Measurements from ENCODE around the gene FOXR1. TPM values are rescaled to one million over a fixed set of nuclear protein-coding genes. Genes with fewer than 3 reads are reported as not detected.

FOXR1 gene
- total and polyA plus RNA-seq, 9 donors, result 1.7 TPM; not detected in 8

- TF ChIP-seq CTCF (IDR thresholded peaks at IDR 0.05) (no peak), EP300 (IDR thresholded peaks at IDR 0.05) (no peak), POLR2A (IDR thresholded peaks at IDR 0.05) (no peak)
- intact Hi-C loops (cut with DNase I), result loop anchor here in 1 of 4 donors (10.0 kb wide), 1 partner anchor 165 kb away; no protein-coding TSS in a partner anchor
- H3K36me3 ChIP-seq, result no peaks in the 10 kb centered on the region
- H3K27me3 ChIP-seq, result no peaks in the 10 kb centered on the region
- peak in 2 of 5 donors; percentile 56 for DNase-seq
- peaks cover 2% of the 10 kb centered on the region for H3K4me1 ChIP-seq (ENCODE audit: insufficient read depth)
- WGBS, 3 donors, result 47 to 58% (median 52%) methylated on average over 10 of the region's 10 CpGs
- H3K27ac ChIP-seq, result peak overlapping the region in 1 of 2 donors; percentile 68
- H3K9me3 ChIP-seq, result no peaks in the 10 kb centered on the region
- peak overlapping the region; percentile 53 for H3K4me3 ChIP-seq
These were observed 57.9 kb downstream of the FOXR1 start for GRCh38 chr11:119029340-119030028.

- Histone ChIP-seq H3K27ac (peak overlapping the region; percentile 18 to 68), H3K4me1 (ENCODE audit: insufficient read depth) (peaks cover 2% of the 10 kb centered on the region), H3K36me3 (no peaks in the 10 kb centered on the region), H3K4me3 (peak overlapping the region; percentile 53), H3K27me3 (no peaks in the 10 kb centered on the region), H3K9me3 (no peaks in the 10 kb centered on the region)
- DNase-seq, result no peak
- 5 to 10% (median 7%) methylated on average over 13 of the region's 13 CpGs for WGBS, 3 donors
- no peak for TF ChIP-seq POLR2A (IDR thresholded peaks at IDR 0.05)
- TF ChIP-seq CTCF (IDR thresholded peaks at IDR 0.05), result no peak
- TF ChIP-seq EP300 (IDR thresholded peaks at IDR 0.05), result no peak
- intact Hi-C loops (cut with DNase I), result loop anchor here in 1 of 4 donors (10.0 kb wide), 1 partner anchor 165 kb away; no protein-coding TSS in a partner anchor
These were observed 58.4 kb downstream of the FOXR1 start for GRCh38 chr11:119030029-119030328.

GRCh38 chr11:119030329-119031047 is 58.9 kb downstream of the FOXR1 start, which contains the start of gene SLC37A4:
Gene SLC37A4 (minus strand): TSS chr11:119030877.
- Histone ChIP-seq H3K4me3 (peak within 1 kb of the TSS; percentile 53), H3K36me3 (no peaks in the 10 kb centered on the region), H3K27me3 (no peaks in the 10 kb centered on the region), H3K9me3 (no peaks in the 10 kb centered on the region), H3K4me1 (ENCODE audit: insufficient read depth) (peaks cover 2% of the 10 kb centered on the region), H3K27ac (peak within 1 kb of the TSS; percentile 18 to 68)
- DNase-seq, result peak; percentile 96 to 98 (median 98)
- TF ChIP-seq CTCF (IDR thresholded peaks at IDR 0.05) (peak; percentile 78 to 94 (median 92)), POLR2A (IDR thresholded peaks at IDR 0.05) (no peak), EP300 (IDR thresholded peaks at IDR 0.05) (no peak)
- intact Hi-C loops (cut with DNase I), result loop anchor here in 1 of 4 donors (10.0 kb wide), 1 partner anchor 164 kb away; no protein-coding TSS in a partner anchor
- 0% methylated on average over 54 to 67 of the region's 67 CpGs for WGBS, 3 donors

Small RNA genes within 50 kb of the gene (microRNA-seq; reads per million reads assigned to microRNA genes)
- 0 to 0.38 (median 0.16) reads per million in 3 donors for gene MIR3656

Small RNA genes within 50 kb of the gene (small RNA-seq; reads per million reads assigned to genes)
- gene AP003392.2 (not detected), gene RF00017 (not detected), gene RF00019 (not detected), gene RN7SL688P (not detected)

Other genes starting within 250 kb of the FOXR1 start
- 100 to 1,000 TPM in 5 of 7 donors, 10 to 100 TPM in 2; 81.6 to 212 (median 158) TPM for gene DDX6, start 180.6 kb upstream of the FOXR1 start, total RNA-seq
- 10 to 100 TPM; 33.9 to 80.6 TPM for gene DDX6, start 180.6 kb upstream of the FOXR1 start, polyA plus RNA-seq
- gene CXCR5, start 87.9 kb upstream of the FOXR1 start, total RNA-seq, result under 1 TPM in 1 of 7 donors, not detected in 6; 0.05 TPM
- under 1 TPM in 1 of 2 donors, not detected in 1; 0.17 TPM for gene CXCR5, start 87.9 kb upstream of the FOXR1 start, polyA plus RNA-seq
- gene BCL9L, start 45.8 kb upstream of the FOXR1 start, total RNA-seq, result 100 to 1,000 TPM in 1 of 7 donors, 10 to 100 TPM in 6; 12.9 to 145 (median 79.9) TPM
- gene BCL9L, start 45.8 kb upstream of the FOXR1 start, polyA plus RNA-seq, result 10 to 100 TPM in 1 of 2 donors, 1 to 10 TPM in 1; 5.5 to 31.2 TPM
- not detected for gene UPK2, start 15.5 kb upstream of the FOXR1 start, total RNA-seq
- gene UPK2, start 15.5 kb upstream of the FOXR1 start, polyA plus RNA-seq, result under 1 TPM in 1 of 2 donors, not detected in 1; 0.13 TPM
- 10 to 100 TPM; 23.4 to 51.0 (median 27.8) TPM for gene CENATAC, start 26.4 kb downstream of the FOXR1 start, total RNA-seq
- gene CENATAC, start 26.4 kb downstream of the FOXR1 start, polyA plus RNA-seq, result 10 to 100 TPM; 19.9 to 21.6 TPM
- 1,000 to 10,000 TPM; 1,999 to 7,045 (median 2,410) TPM for gene RPS25, start 46.6 kb downstream of the FOXR1 start, total RNA-seq
- gene RPS25, start 46.6 kb downstream of the FOXR1 start, polyA plus RNA-seq, result 1,000 to 10,000 TPM; 2,845 to 5,915 TPM
- 10 to 100 TPM; 34.0 to 59.1 (median 57.5) TPM for gene TRAPPC4, start 47.0 kb downstream of the FOXR1 start, total RNA-seq
- gene TRAPPC4, start 47.0 kb downstream of the FOXR1 start, polyA plus RNA-seq, result 10 to 100 TPM; 43.8 to 55.1 TPM
- gene SLC37A4, start 59.1 kb downstream of the FOXR1 start, total RNA-seq, result 10 to 100 TPM; 11.2 to 38.1 (median 14.8) TPM
- gene SLC37A4, start 59.1 kb downstream of the FOXR1 start, polyA plus RNA-seq, result 10 to 100 TPM; 10.5 to 11.9 TPM
- 100 to 1,000 TPM in 2 of 7 donors, 10 to 100 TPM in 5; 26.5 to 156 (median 69.7) TPM for gene HYOU1, start 85.4 kb downstream of the FOXR1 start, total RNA-seq
- 10 to 100 TPM; 34.6 to 99.3 TPM for gene HYOU1, start 85.4 kb downstream of the FOXR1 start, polyA plus RNA-seq
- gene VPS11, start 96.1 kb downstream of the FOXR1 start, total RNA-seq, result 10 to 100 TPM; 24.3 to 45.0 (median 34.9) TPM
- 10 to 100 TPM; 40.1 to 47.8 TPM for gene VPS11, start 96.1 kb downstream of the FOXR1 start, polyA plus RNA-seq
- 10 to 100 TPM in 2 of 7 donors, 1 to 10 TPM in 5; 1.1 to 19.4 (median 8.7) TPM for gene HMBS, start 113.1 kb downstream of the FOXR1 start, total RNA-seq
- 1 to 10 TPM; 4.6 to 7.6 TPM for gene HMBS, start 113.1 kb downstream of the FOXR1 start, polyA plus RNA-seq
- 10 to 100 TPM; 14.1 to 31.3 (median 24.4) TPM for gene DPAGT1, start 130.1 kb downstream of the FOXR1 start, total RNA-seq
- 10 to 100 TPM; 18.3 to 61.4 TPM for gene DPAGT1, start 130.1 kb downstream of the FOXR1 start, polyA plus RNA-seq
- 10 to 100 TPM in 1 of 7 donors, 1 to 10 TPM in 6; 4.4 to 13.6 (median 8.8) TPM for gene C2CD2L, start 135.6 kb downstream of the FOXR1 start, total RNA-seq
- gene C2CD2L, start 135.6 kb downstream of the FOXR1 start, polyA plus RNA-seq, result 1 to 10 TPM; 2.8 to 5.5 TPM
- gene HINFP, start 149.8 kb downstream of the FOXR1 start, total RNA-seq, result 10 to 100 TPM; 15.2 to 27.9 (median 22.8) TPM
- gene HINFP, start 149.8 kb downstream of the FOXR1 start, polyA plus RNA-seq, result 10 to 100 TPM; 17.5 to 20.4 TPM
- under 1 TPM in 4 of 7 donors, not detected in 3; 0.10 to 0.80 (median 0.32) TPM for gene ABCG4, start 177.3 kb downstream of the FOXR1 start, total RNA-seq
- gene ABCG4, start 177.3 kb downstream of the FOXR1 start, polyA plus RNA-seq, result 1 to 10 TPM in 1 of 2 donors, under 1 TPM in 1; 0.06 to 1.3 TPM
- 10 to 100 TPM in 3 of 7 donors, 1 to 10 TPM in 4; 4.4 to 13.4 (median 9.4) TPM for gene NLRX1, start 197.0 kb downstream of the FOXR1 start, total RNA-seq
- gene NLRX1, start 197.0 kb downstream of the FOXR1 start, polyA plus RNA-seq, result 1 to 10 TPM; 3.1 to 6.1 TPM
- 10 to 100 TPM in 1 of 7 donors, 1 to 10 TPM in 1, under 1 TPM in 3, not detected in 2; 0.32 to 27.5 (median 0.95) TPM for gene NHERF4, start 213.7 kb downstream of the FOXR1 start, total RNA-seq
- gene NHERF4, start 213.7 kb downstream of the FOXR1 start, polyA plus RNA-seq, result under 1 TPM in 1 of 2 donors, not detected in 1; 0.11 TPM
- gene CBL, start 234.6 kb downstream of the FOXR1 start, total RNA-seq, result 10 to 100 TPM in 5 of 7 donors, 1 to 10 TPM in 2; 7.6 to 17.9 (median 13.4) TPM
- gene CBL, start 234.6 kb downstream of the FOXR1 start, polyA plus RNA-seq, result 10 to 100 TPM in 1 of 2 donors, 1 to 10 TPM in 1; 3.6 to 12.3 TPM